Measurements from ENCODE around the gene NCDN.
A peak's percentile ranks its signal among the peaks of the same experiment; 100 is the strongest.
"Not testable (repeated sequence)": the region's sequence is repeated elsewhere in the genome, so short reads cannot be mapped to it uniquely, and the experiment has no call there.

The NCDN gene

DNA sequence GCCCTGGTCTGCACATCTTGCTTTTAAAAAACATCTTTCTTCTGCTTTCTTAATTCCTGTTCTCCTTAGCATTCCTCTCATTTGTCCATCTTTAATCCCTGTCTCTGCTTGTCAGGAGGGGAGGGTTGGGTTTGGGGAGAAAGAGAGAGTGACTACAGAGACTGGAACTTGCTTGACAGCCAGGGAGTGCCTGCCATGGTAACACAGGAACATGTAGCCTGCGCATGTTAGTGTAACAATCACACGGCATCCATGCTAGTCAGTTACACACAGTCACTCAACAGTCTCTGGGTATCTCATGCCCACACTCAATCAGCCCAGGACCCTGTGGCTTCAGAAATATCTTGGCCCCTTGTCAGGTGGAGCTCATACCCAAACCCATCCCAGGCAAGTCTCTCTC, 14.7 kb downstream of the NCDN start:
- no peak for DNase-seq

DNA sequence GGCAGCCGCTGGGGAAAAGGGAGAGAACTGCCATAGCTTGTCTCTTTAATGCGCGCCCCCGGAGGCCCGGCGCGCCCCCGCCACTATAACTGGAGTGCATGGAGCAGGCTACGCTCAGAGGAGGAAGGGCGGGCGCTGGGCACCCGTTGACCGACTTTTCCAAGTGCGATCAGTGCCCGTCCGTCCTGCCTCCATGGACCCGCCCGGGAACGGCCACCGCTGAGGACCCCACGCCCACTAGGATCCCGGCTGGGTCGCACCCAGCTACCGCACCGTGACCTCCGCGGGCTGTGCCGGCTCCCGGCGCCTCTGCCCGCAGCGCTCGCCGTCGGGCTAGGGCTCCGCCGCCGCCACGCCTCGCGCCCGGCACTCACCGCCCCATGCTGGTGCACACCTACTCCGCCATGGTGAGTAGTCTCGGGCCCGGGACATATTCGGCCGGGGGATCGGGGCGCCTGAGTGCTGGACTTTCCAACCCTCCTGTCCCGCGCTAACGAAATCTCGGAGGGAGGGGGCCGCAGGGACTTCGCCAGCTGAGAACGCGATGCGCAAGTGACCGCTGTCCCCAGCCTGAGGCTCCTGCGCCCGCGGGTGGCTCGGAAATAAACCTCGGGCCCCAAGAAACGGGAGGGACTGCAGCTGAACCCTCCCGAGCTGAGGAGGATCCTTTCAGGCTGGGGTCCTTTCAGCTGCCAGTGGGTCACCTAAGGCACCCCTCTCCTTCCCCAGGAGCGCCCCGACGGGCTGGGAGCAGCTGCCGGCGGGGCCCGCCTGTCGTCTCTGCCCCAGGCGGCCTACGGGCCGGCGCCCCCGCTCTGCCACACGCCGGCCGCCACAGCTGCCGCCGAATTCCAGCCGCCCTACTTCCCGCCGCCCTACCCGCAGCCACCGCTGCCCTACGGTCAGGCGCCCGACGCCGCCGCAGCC, 15.9 kb downstream of the NCDN start, which contains the start of gene TFAP2E:
Gene TFAP2E, plus strand, starts transcription at position 117 of the 927 bp plus-strand sequence. Its CDS starts 264 bp downstream, at position 381.
- peak; percentile 12 for DNase-seq

DNA sequence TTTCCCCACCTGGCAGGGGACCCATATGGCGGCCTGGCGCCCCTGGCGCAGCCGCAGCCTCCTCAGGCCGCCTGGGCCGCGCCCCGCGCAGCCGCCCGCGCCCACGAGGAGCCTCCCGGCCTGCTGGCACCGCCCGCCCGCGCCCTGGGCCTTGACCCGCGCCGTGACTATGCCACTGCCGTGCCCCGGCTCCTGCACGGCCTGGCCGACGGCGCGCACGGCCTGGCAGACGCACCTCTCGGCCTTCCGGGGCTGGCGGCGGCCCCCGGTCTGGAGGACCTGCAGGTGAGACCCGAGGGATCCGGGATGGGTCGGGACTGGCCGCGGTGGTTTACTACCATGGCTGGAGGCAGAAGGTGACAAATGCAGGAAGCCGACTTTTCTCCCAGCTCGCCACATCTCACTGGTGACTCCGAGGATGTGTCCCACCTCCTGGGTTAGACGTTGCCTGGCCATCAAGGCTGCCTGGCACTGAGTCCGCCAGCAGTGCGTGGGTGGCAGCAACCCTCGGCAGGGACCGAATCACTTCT, 16.6 kb downstream of the NCDN start:
- no peak for DNase-seq

DNA sequence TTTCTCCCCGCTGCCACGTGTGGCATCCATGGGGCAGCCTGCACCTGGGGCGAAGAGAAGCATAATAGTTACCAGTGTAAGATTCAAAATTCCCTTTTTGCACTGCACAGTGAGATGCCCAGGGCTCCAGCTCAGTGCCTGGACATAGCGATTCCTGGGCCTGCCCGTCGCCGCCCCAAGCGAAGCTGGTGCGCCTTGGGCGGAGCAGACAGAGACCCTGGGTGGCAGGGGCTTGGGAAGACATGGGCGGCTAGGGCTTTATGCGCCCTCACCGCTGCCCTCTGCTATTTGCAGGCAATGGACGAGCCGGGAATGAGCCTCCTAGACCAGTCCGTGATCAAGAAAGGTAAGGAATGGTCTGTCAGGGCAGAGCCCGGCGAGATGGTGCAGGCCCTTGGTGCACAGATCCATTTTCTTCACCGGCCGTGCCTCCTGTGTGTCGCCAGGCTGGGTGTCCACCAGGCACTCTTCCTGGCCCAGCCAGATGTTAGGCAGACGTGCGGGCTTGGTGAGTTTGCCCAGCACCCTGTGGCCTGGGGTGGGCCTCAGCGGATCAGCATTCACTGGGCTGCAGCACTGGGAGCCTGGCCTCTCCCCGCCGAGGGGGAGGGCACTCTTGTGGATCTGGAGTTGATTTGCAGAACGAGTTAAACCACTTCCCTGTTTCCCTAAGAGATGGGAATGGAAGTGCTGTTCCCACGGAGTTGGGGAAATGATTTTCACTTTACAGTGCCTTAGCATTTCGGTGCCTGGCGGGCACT, 17.2 kb downstream of the NCDN start:
- no peak for DNase-seq

DNA sequence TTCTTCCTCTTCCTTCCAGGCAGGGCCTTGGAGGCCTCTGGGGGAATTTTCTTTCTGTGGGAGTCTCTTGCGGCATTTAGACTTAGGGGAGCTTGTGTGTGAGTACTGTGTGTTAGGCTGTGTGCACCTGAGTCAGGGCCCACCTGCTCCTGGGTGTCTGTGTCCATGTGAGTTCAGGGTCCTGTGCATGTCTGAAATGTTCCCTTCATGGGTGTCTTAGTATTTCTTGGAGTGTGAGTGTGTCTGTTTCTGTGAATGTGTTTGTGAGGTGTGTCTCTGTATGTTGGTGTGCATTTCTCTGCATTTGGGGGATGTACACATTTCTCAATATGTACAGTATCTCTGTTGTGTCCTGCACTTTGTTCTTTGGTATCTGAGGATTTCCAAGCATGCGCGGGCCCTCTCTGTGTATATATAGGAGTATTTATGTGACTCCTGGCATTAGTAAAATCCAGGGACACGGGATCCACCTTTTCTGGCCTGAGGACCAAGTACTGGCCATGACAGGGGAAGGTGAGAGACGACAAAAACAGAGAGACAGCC, 17.9 kb downstream of the NCDN start:
- DNase-seq = no peak

DNA sequence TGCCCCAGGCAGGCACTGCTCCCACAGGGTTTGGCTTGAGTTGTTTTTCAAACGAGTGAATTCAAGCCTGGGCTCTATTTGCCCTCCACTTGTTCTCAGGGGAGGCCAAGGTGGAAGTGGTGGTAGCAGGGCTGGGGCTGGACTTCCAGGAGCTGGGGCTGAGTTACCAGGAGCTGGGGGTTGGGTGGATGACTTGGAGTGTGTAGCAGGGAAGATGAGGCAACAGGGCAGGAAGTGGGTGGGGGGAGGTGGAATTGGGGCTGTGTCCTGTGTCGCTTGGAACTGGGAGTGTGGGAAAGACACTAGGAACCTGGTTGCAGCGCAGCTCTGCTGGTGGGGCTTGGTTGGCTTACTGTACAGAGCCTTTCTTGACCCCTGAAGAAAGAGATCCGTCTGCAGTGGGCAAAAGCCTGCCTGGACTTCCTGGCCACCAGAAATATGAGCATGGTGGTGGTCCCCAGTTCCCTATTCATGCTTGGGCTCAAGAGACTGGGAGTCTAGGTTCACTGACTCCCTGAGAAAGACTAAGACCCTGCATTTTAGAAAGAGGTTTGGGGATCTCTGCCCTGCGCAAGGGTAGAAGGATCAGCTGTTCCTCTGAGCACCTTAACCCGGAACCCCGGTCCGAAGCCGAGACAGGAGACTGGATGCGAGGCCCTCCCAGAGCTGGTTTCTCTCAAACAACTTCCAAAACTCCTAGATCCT, 18.6 kb downstream of the NCDN start:
- DNase-seq = no peak

DNA sequence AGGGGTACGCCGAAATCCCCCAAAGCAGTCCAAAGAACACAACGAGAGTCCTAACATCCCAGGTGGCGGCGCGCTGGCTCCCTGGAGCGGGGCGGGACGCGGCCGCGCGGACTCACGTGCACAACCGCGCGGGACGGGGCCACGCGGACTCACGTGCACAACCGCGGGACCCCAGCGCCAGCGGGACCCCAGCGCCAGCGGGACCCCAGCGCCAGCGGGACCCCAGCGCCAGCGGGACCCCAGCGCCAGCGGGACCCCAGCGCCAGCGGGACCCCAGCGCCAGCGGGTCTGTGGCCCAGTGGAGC, 19.1 kb downstream of the NCDN start:
- DNase-seq = not testable (repeated sequence)

DNA sequence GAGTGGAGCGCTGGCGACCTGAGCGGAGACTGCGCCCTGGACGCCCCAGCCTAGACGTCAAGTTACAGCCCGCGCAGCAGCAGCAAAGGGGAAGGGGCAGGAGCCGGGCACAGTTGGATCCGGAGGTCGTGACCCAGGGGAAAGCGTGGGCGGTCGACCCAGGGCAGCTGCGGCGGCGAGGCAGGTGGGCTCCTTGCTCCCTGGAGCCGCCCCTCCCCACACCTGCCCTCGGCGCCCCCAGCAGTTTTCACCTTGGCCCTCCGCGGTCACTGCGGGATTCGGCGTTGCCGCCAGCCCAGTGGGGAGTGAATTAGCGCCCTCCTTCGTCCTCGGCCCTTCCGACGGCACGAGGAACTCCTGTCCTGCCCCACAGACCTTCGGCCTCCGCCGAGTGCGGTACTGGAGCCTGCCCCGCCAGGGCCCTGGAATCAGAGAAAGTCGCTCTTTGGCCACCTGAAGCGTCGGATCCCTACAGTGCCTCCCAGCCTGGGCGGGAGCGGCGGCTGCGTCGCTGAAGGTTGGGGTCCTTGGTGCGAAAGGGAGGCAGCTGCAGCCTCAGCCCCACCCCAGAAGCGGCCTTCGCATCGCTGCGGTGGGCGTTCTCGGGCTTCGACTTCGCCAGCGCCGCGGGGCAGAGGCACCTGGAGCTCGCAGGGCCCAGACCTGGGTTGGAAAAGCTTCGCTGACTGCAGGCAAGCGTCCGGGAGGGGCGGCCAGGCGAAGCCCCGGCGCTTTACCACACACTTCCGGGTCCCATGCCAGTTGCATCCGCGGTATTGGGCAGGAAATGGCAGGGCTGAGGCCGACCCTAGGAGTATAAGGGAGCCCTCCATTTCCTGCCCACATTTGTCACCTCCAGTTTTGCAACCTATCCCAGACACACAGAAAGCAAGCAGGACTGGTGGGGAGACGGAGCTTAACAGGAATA, 19.7 kb downstream of the NCDN start:
- DNase-seq = no peak

DNA sequence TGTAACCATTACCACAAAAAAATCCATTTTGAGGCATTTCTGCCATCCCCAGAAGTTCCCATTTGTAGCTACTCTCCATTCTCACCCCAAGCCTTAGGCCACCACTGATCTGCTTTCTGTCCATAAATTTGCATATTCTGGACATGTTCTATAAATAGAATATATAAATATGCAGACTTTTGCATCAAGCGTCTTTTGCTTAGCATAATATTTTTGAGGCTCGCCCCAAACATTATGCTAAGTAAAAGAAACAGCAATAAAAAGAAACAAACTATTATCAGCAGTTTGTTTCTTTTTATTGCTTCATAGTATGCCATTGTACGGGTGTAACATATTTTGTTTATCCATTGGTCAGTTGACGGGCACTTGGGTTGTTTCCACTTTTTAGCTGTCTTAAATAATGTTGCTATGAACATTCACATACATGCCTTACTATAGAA, 23.4 kb downstream of the NCDN start:
- no peak for DNase-seq

DNA sequence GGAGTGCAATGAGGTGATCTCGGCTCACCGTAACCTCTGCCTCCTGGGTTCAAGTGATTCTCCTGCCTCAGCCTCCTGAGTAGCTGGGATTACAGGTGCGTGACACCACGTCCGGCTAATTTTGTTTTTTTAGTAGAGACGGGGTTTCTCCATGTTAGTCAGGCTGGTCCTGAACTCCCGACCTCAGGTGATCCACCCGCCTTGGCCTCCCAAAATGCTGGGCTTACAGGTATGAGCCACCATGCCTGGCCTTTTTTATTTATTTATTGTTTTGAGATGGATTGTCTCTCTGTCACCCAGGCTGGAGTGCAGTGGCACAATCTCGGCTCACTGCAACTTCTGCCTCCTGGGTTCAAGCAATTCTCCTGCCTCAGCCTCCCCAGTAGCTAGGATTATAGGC, 24.0 kb downstream of the NCDN start:
- DNase-seq = not testable (repeated sequence)

DNA sequence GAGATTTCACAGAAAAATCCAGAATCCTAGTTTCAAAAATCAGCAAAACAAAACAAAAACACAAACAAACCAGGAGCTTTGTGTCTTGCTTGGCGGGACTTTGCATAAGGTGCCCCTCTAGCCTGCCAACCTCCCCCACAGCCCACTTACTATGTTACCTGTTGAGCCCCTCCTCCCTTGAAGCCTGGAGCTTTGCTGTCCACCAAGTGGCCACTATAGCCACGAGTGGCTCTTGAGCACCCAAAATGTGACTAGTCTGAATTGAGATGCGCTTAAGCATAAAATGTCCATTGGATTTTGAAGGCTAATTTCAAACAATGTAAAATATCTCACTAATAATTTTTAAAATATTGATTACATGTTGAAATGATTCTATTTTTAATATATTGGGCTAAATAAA, 27.7 kb downstream of the NCDN start:
- no peak for DNase-seq

DNA sequence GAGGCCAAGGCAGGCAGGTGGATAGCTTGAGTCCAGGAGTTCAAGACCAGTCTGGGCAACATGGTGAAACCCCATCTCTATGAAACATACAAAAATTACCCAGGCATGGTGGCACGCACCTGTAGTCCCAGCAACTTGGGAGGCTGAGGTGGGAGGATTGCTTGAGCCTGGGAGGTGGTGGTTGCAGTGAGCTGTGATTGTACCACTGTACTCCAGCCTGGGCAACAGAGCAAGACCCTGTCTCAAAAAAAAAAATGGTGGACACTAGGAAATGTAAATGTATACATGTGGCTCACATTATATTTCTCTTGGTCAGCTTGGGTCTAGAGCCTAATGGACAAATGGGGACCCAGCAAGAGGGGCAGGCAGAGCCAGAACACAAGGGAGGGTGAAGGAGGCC, 28.2 kb downstream of the NCDN start:
- DNase-seq = not testable (repeated sequence)

DNA sequence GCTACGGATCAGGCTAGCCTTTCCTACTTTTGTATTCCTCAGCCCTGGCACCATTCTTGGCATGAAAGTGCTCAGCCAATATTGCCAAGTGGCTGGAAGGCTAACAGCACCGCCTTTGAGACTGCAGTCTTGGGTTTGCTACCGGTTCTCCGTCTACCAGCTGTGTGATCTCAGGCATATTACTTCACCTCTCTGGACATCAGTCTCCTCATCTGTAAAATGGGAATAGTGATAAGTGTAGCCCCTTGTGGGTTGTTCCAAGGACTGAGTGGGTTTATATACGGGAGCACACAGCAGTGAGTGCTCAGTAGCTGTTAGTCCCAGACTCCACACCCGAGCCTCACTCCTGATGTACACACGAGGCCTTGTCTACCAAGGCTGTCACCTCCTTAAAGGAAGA, 29.2 kb downstream of the NCDN start:
- DNase-seq = no peak

DNA sequence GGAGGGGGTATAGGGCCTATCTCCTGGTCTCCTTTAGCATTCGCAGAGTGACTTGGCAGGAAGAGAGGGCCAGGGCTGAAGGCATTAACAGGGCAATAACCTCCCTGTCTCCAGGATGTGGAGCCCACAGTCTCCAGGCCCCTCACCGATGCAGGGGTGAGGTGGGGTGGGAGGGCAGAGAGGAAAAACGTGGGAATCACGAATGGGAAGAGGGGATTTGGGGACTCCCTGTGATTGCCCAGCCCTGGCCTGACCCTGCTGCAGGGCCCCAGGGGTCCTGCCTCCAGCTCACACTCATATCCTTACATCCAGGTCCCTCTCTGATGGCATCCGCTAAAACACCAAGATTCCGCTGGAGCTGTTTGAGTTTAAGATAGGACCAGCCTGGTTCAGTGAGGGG, 30.1 kb downstream of the NCDN start:
- DNase-seq = no peak

DNA sequence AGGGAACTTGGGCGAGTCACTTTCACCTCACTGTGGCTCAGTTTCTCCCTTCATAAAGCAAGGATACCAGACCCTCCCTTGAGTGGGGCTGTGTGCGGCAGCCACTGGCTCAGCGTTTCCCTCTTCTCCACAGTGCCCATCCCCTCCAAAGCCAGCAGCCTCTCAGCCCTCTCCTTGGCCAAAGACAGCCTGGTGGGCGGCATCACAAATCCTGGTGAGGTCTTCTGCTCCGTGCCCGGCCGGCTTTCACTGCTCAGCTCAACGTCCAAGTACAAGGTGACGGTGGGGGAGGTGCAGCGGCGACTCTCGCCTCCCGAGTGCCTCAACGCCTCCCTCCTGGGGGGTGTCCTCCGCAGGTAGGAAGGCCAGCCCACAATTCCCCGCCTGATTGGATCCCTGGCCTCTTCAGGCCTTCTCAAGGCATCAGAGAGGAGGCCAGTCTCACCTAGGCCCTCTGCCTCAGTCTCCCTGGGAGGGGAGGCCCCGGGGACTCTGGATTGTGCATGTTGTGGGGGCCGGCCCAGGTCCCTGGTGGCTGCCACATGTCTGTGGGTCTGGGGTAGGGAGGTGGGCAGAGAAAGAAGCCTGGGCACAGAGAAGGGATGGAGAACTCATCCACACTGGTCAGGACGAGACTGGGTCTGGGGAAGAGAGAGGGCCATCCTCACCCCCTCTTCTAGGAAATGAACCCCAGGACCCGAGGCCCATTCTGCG, 30.8 kb downstream of the NCDN start:
- no peak for DNase-seq

DNA sequence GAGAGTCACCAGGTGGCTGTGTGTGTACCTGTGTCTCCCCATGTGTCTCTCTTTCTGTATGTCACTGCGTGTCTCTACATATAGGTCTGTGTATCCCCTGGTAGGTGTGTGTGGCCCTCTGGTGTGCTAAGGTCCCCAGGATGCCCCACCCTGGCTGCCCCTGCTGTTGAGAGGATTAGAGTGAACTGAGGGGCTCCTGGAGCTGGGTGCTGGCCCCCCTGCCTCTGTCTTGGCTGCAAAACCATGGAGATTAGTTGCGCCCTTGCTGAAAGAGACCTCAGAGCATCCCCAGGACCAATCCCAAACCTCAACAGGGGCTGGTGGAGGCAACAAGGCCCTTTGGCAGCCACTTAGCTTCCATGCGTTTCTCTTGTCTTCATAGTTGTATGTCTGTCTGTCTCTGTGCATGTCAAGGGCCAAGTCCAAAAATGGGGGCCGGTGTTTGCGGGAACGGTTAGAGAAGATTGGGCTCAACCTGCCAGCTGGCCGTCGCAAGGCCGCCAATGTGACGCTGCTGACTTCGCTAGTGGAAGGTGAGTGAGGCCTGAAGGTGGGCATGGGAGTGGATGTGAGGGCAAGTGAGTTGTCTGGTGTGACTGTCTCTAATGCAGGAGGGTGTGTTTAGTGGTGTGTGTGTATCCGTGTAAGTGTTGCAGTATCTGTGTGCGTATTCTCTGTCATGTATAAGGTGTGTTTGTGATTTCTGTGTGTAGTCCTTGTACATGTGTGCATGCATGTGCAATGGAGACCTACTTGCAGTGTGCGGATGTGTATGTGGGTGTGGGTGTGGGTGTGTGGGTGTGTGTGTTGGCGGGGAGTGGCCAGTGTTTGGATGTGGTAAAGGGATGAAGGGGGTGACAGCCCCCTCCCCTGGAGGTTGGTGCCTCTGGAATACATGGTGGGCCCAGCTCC, 32.2 kb downstream of the NCDN start:
- DNase-seq = no peak

DNA sequence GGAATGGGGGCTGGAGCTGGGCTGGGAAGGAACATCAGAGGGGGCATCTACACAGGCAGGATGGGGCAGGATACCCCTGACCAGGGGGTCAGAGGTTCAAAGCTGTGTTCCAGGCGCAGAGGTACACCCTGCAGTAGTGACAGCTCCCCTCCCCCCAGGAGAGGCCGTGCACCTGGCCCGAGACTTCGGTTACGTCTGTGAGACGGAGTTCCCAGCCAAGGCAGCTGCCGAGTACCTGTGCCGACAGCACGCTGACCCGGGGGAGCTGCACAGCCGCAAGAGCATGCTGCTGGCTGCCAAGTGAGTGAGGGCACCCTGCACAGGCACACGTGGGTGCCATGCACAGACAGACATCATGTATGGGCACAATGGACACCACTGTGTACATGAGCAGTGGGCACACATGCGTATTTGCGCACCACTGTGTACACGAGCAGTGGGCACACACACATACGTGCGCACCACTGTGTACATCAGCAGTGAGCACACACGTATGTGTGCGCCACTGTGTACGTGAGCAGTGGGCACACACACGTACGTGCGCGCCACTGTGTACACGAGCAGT, 33.0 kb downstream of the NCDN start:
- DNase-seq = no peak

DNA sequence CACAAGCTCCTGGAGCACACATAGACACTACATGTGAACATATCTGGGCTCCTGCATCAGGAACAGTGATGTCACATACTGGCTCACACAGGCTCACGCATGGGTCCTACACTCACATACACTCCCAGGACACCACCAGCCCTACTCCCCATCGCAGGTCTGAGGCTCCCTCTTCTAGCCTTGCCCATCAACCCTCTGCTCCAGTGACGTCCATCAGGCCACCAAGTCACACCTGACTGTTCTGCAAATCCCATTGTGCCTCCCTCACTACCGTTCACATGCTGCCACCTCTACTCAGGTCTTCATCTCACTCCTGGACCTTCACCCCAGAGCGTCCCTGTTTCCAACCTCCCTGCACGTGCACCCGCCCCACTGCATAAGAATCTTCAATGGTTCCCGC, 33.6 kb downstream of the NCDN start:
- DNase-seq = no peak

DNA sequence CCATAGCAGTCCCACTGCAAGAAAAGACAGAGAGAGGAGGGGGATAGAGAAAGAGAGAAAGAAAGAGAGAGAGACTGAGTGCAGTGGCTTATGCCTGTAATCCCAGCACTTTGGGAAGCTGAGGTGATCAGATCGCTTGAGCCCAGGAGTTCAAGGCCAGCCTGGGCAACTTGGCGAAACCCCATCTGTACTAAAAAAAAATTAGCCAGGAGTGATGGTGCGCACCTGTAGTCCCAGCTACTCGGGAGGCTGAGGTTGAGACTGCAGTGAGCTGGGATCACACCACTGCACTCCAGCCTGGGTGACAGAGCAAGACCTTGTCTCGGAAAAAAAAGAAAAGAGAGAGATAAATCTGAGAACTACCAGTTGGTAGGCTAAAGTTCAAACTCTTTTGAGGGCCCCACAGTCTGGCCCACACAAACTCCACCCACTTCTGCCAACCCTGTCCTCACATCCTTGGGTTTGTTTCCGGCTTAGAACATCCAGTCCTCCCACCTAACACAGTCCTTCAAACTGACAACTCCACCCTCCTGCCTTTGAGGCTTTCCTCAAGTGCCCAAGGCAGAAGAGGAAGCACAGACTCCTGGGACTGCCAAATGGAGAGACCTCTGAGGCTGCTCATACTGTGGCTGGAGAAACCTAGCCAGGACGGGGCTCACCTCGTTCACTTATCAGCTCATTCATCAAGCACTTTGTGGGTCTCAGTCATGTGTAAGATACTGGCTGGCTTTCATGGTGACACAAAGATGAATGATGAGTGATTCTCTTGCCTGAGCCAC, 35.6 kb downstream of the NCDN start:
- DNase-seq = no peak
